Breast epithelium (tissue), 4 donors: ENCODE data around the gene TPSD1. TPM values are rescaled to one million over a fixed set of nuclear protein-coding genes. Genes with fewer than 3 reads are reported as not detected.
A peak's percentile ranks its signal among the peaks of the same experiment; 100 is the strongest.
"Not testable (repeated sequence)": the region's sequence is repeated elsewhere in the genome, so short reads cannot be mapped to it uniquely, and the experiment has no call there.

Experiments used
- DNase-seq, 2 donors: peaks; one replicate each; pipeline ENCODE4 v3.0.0-alpha.2; 2019; ENCODE audit warnings: low spot score in 2 of 2
- H3K27ac ChIP-seq, 2 donors: fragments of 200-600 bp; sonication (generic) in 1 of 2; one replicate each; pipeline ENCODE4 v1.5.1; 2016 to 2019; ENCODE audit warnings: mild to moderate bottlenecking in 1 of 2
- H3K27me3 ChIP-seq, 2 donors: fragments of 200-600 bp; sonication (generic) in 1 of 2; one replicate each; pipeline versions ENCODE4 v1.5.1 to v1.6.0; 2017 to 2019; ENCODE audit warnings: control low read depth in 1 of 2, mild to moderate bottlenecking in 1 of 2
- H3K36me3 ChIP-seq: fragments of 200-600 bp; one replicate; pipeline ENCODE4 v1.5.1; 2019
- H3K4me1 ChIP-seq, 2 donors: fragments of 200-600 bp; sonication (generic); one replicate each; pipeline ENCODE4 v1.5.1; 2016 to 2019; ENCODE audit warnings: control low read depth in 1 of 2
- H3K4me3 ChIP-seq, 3 donors: fragments of 200-600 bp; sonication (generic); 1 replicate in 2 of 3; 2 replicates in 1 of 3; pipeline ENCODE4 v1.5.1; 2016 to 2019; ENCODE audit warnings: mild to moderate bottlenecking in 3 of 3, moderate library complexity in 2 of 3
- H3K9me3 ChIP-seq, 2 donors: fragments of 200-600 bp; sonication (generic) in 1 of 2; one replicate each; pipeline ENCODE4 v1.5.1; 2016 to 2019; ENCODE audit warnings: control low read depth in 1 of 2
- POLR2A ChIP-seq: fragments of 450-650 bp; IDR thresholded peaks from one replicate; pipeline ENCODE4 v1.6.1; 2016; ENCODE audit warnings: antibody characterized with exemption, mild to moderate bottlenecking, moderate library complexity
- POLR2AphosphoS5 ChIP-seq, 3 donors: sonication (generic); formaldehyde crosslinking; IDR thresholded peaks; one replicate each; pipeline ENCODE4 v1.6.1; 2017; ENCODE audit warnings: antibody characterized with exemption in 3 of 3
- intact Hi-C: fragments of 100-400 bp; cut with DNase I; formaldehyde crosslinking; loops from one replicate; pipeline ENCODE4 v1.15.1; 2023; ENCODE audit warnings: low total_unique reads
- total RNA-seq, 3 donors: library from RNA; depleted of rRNA; stranded (reverse); fragments of >200 nt; gene quantifications; one replicate each; pipeline ENCODE4 v1.1.0, GENCODE V29; 2016
- TF ChIP-seq, protein P1 (sequence below), 3 donors: fragments of 450-650 bp; IDR thresholded peaks; one replicate each; pipeline ENCODE4 v1.5.1; 2016 to 2017; ENCODE audit warnings: antibody characterized with exemption in 3 of 3, mild to moderate bottlenecking in 3 of 3, moderate library complexity in 3 of 3

TPSD1 gene
- total RNA-seq, 3 donors from 2014 or later, result 1.6 to 5.9 (median 2.0) TPM

DNA sequence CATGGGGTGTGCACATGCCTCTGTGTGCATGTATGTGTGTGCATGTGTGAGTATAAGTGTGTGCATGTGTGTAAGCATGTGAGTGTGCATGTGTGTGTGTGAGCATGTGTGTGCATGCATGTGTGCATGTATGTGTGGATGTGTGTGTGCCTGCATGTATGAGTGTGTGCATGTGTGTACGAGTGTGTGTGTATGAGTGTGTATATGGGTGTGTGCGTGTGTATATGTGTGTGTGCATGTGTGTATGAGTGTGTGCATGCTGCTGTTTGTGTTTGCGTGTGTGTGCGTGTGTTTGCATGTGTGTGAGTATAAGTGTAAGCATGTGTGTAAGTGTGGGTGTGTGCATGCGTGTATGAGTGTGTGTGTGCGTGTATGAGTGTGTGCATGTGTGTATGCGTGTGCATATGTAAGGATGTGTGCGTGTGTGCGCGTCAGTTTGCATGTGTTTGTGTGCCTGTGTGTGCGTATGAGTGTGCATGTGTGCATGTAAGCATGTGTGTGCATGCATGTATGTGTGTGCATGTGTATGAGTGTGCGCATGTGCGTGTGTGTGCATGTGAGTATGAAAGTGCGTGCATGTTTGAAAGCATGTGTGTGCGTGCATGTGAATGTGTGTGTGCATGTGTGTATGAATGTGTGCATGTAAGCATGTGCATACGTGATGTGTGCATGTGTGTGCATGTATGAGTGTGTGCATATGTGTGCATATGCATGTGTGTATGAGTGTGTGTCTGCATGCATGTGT, 8.6 kb downstream of the TPSD1 start:
- Histone ChIP-seq H3K27me3 (peaks cover 0 to 57% of the 10 kb centered on the region in 2 donors), H3K36me3 (no peaks in the 10 kb centered on the region), H3K4me1 (peaks cover 0 to 1% of the 10 kb centered on the region in 2 donors), H3K4me3 (no peak overlapping the region), H3K27ac (no peak overlapping the region), H3K9me3 (peaks cover 0 to 3% of the 10 kb centered on the region in 2 donors)
- TF ChIP-seq POLR2AphosphoS5 (IDR thresholded peaks at IDR 0.05) (no peak), POLR2A (no peak)
- TF ChIP-seq, protein P1, sequence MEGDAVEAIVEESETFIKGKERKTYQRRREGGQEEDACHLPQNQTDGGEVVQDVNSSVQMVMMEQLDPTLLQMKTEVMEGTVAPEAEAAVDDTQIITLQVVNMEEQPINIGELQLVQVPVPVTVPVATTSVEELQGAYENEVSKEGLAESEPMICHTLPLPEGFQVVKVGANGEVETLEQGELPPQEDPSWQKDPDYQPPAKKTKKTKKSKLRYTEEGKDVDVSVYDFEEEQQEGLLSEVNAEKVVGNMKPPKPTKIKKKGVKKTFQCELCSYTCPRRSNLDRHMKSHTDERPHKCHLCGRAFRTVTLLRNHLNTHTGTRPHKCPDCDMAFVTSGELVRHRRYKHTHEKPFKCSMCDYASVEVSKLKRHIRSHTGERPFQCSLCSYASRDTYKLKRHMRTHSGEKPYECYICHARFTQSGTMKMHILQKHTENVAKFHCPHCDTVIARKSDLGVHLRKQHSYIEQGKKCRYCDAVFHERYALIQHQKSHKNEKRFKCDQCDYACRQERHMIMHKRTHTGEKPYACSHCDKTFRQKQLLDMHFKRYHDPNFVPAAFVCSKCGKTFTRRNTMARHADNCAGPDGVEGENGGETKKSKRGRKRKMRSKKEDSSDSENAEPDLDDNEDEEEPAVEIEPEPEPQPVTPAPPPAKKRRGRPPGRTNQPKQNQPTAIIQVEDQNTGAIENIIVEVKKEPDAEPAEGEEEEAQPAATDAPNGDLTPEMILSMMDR (IDR thresholded peaks at IDR 0.05), result no peak
- DNase-seq, result no peak
- intact Hi-C loops, result no loop called here

- no peak for DNase-seq
- intact Hi-C loops, result no loop called here
- Histone ChIP-seq H3K4me3 (no peak overlapping the region), H3K27me3 (peaks cover 0 to 50% of the 10 kb centered on the region in 2 donors), H3K36me3 (no peaks in the 10 kb centered on the region), H3K9me3 (peaks cover 0 to 3% of the 10 kb centered on the region in 2 donors), H3K27ac (no peak overlapping the region), H3K4me1 (no peaks in the 10 kb centered on the region)
- TF ChIP-seq POLR2A, result no peak
- no peak for TF ChIP-seq POLR2AphosphoS5 (IDR thresholded peaks at IDR 0.05)
- TF ChIP-seq, protein P1 (IDR thresholded peaks at IDR 0.05), result no peak
Observed at GRCh38 chr16:1265090-1265630, 9.3 kb downstream of the TPSD1 start.

GRCh38 chr16:1265826-1266225, 10.0 kb downstream of the TPSD1 start:
- intact Hi-C loops, result no loop called here
- Histone ChIP-seq H3K27ac (no peak overlapping the region), H3K4me3 (no peak overlapping the region), H3K4me1 (no peaks in the 10 kb centered on the region), H3K9me3 (peaks cover 0 to 3% of the 10 kb centered on the region in 2 donors), H3K36me3 (no peaks in the 10 kb centered on the region), H3K27me3 (peaks cover 0 to 44% of the 10 kb centered on the region in 2 donors)
- TF ChIP-seq, protein P1 (IDR thresholded peaks at IDR 0.05), result no peak
- TF ChIP-seq POLR2AphosphoS5 (IDR thresholded peaks at IDR 0.05) (no peak), POLR2A (no peak)
- DNase-seq, result no peak

DNA sequence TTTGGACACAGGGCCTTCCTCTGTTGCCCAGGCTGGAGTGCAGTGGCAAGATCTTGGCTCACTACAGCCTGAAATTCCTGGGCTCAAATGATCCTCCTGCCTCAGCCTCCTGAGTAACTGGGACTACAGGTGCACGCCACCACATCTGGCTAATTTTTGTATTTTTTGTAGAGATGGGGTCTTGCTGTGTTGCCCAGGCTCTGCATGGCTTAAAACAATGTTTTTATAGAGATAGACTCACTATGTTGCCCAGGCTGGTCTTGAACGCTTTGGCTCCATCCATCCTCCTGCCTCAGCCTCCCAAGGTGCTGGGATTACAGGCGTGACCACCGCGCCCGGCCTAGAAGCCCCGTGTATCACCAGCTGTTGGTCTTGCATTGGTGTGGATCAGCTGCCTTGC, 13.5 kb downstream of the TPSD1 start:
- H3K4me1 ChIP-seq, H3K27ac ChIP-seq, H3K9me3 ChIP-seq, DNase-seq, H3K4me3 ChIP-seq, H3K36me3 ChIP-seq, intact Hi-C loops: not testable (repeated sequence)
- H3K27me3 ChIP-seq, result peaks cover 0 to 20% of the 10 kb centered on the region in 2 donors

- no peaks in the 10 kb centered on the region for H3K36me3 ChIP-seq
- H3K27ac ChIP-seq, result no peak overlapping the region
- H3K4me1 ChIP-seq, result no peaks in the 10 kb centered on the region
- TF ChIP-seq, protein P1 (IDR thresholded peaks at IDR 0.05), result no peak
- TF ChIP-seq POLR2AphosphoS5 (IDR thresholded peaks at IDR 0.05) (no peak), POLR2A (no peak)
- H3K4me3 ChIP-seq, result no peak overlapping the region
- H3K27me3 ChIP-seq, result peaks cover 0 to 17% of the 10 kb centered on the region in 2 donors
- no peak for DNase-seq
- peaks cover 0 to 3% of the 10 kb centered on the region in 2 donors for H3K9me3 ChIP-seq
- intact Hi-C loops, result no loop called here
Observed at GRCh38 chr16:1271380-1271723, 15.5 kb downstream of the TPSD1 start.

GRCh38 chr16:1271724-1272413, 16.0 kb downstream of the TPSD1 start:
- H3K4me1 ChIP-seq, H3K9me3 ChIP-seq, H3K36me3 ChIP-seq, H3K4me3 ChIP-seq, H3K27ac ChIP-seq, intact Hi-C loops: not testable (repeated sequence)
- DNase-seq, result peak; percentile 26 to 76
- peaks cover 0 to 16% of the 10 kb centered on the region in 2 donors for H3K27me3 ChIP-seq
